GM12892 (cell line): Measurements from ENCODE around the gene ERFL.

Experiments
- DNase-seq: peaks from one replicate; pipeline ENCODE4 v3.0.0; 2011; ENCODE audit not compliant: insufficient read length
- FAIRE-seq: peaks from 2 replicates; lab custom pipeline; 2011; peaks lifted over from hg19 to GRCh38; lab: Jason Lieb, UNC
- POLR2A ChIP-seq: IDR thresholded peaks from 2 replicates; pipeline ENCODE4 v1.6.1; 2011; ENCODE audit warnings: low read depth, low read length, control low read depth
- POLR2AphosphoS5 ChIP-seq: IDR thresholded peaks from 2 replicates; pipeline ENCODE4 v1.6.1; 2011; ENCODE audit warnings: low read depth, low read length, control low read depth
- TAF1 ChIP-seq: IDR thresholded peaks from 2 replicates; pipeline ENCODE4 v1.6.1; 2011; ENCODE audit warnings: low read depth, mild to moderate bottlenecking, control low read depth, low read length, borderline replicate concordance

The ERFL gene

DNA sequence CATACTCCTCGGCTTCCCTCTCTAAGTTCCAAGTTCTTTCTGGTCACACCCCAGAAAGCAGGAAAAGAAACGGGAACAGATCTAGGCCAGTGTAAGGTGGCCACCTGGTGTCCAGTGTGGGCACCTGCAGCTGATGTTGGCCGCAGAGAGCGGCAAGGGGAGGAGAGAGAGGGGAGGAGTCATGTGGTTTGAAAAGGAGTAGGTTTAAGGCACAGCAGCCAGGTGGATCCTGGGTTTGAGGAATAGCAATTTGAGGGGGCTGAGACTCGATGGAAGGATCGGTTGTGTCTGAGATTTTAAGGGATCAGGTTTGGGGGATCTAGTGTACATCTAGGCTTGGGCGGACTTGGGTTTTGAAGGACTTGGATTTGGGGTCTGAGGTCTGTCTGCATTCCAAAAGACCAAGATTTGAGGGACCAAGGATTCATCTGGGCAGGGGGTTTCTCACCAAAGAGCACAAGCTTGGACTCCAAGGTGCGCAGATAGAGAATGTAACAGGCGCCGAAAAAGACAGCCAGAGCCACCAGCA is 29.7 kb upstream of the ERFL start:
- FAIRE-seq (peak; percentile 96), DNase-seq (peak; percentile 83)
- TF ChIP-seq POLR2A (no peak), TAF1 (no peak), POLR2AphosphoS5 (no peak)

- FAIRE-seq, result no peak
- TF ChIP-seq POLR2AphosphoS5 (no peak), TAF1 (no peak), POLR2A (no peak)
Measured at GRCh38 chr19:41957161-41957837, 29.1 kb upstream of the ERFL start.

GRCh38 chr19:41956621-41957020 is 28.4 kb upstream of the ERFL start:
- DNase-seq (no peak), FAIRE-seq (no peak)
- no peak for TF ChIP-seq TAF1
- TF ChIP-seq POLR2AphosphoS5, result no peak
- no peak for TF ChIP-seq POLR2A

More at GRCh38 chr19:41957161-41957837, 29.1 kb upstream of the ERFL start:
- no peak for DNase-seq

GRCh38 chr19:41955521-41955920 is 27.3 kb upstream of the ERFL start:
- DNase-seq (no peak), FAIRE-seq (no peak)
- TF ChIP-seq POLR2AphosphoS5, result no peak
- TF ChIP-seq POLR2A, result no peak
- no peak for TF ChIP-seq TAF1

DNA sequence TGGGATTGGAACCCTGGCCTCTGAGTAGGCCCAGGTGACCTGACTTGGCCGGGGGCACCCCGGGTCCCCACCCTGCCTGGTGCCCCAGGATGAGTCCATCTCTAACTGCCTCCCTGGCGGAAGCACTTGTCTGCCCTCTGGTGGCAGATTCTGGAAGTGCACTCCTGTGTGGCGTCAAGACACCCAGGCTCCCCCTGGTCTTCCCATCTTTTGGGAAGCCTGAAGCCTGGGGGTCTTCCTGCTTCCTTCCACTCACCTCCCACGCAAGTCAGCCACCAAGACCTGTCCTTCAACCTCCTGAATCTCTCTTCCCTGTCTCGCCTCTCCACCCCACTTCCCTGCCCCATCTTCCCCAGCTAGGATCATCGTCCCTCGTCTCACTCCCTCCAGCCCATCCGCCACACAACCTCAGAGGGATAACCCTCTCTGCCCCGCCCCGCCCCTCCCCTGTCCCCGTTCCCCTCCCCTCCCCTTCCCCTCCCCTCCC is 23.5 kb upstream of the ERFL start:
- DNase-seq (peak; percentile 90), FAIRE-seq (peak; percentile 95)
- no peak for TF ChIP-seq POLR2AphosphoS5
- TF ChIP-seq POLR2A, result no peak
- TF ChIP-seq TAF1, result no peak

- FAIRE-seq (no peak), DNase-seq (no peak)
- TF ChIP-seq TAF1 (no peak), POLR2AphosphoS5 (no peak), POLR2A (no peak)
Measured at GRCh38 chr19:41947091-41947490, 18.8 kb upstream of the ERFL start.

- DNase-seq, result peak; percentile 84
- FAIRE-seq, result peak; percentile 99
- TF ChIP-seq POLR2AphosphoS5 (peak; percentile 25; the same call in 1 of the 2 replicates), POLR2A (peak; percentile 59; the same call in 1 of the 2 replicates), TAF1 (no peak)
Measured at GRCh38 chr19:41945135-41945766, 17.0 kb upstream of the ERFL start.

GRCh38 chr19:41944336-41944735 is 16.1 kb upstream of the ERFL start:
- FAIRE-seq (peak; percentile 84), DNase-seq (no peak)
- no peak for TF ChIP-seq POLR2AphosphoS5
- TF ChIP-seq POLR2A, result no peak
- no peak for TF ChIP-seq TAF1

DNA sequence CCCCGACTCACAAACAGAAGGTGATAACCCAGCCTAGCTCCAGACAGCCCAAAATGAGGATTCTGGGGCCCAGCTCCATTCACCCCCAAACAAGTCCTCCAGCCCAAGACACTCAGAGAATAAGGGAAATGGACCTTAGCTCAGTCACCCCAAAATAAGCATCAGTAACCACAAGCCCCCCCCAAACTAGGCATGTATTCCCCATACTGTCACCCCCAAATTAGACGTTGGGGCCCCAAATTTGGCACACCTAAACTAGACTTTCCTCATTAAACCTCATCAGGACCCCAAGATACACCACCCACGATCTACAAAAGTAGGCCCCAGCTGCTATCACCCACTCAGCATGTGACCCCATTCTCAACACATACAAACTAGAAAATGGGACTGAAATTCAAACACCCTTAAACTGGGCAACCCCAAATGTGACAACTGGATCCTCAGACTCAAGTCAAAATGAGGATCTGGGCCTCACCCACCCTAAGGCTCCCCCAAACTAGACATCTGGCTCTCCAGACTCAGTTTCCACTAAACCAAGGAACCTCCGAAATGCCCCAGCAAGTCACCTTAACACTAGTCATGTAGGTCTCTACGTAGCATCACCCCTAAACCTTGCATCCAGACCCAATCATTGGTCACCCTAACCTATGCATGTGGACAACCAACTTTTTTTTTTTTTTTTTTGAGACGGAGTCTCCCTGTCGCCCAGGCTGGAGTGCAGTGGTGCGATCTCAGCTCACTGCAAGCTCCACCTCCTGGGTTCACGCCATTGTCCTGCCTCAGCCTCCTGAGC is 13.4 kb upstream of the ERFL start:
- no peak for TF ChIP-seq POLR2AphosphoS5
- TF ChIP-seq POLR2A, result no peak
- TF ChIP-seq TAF1, result no peak
- no peak for DNase-seq
- peak; percentile 76 for FAIRE-seq

DNA sequence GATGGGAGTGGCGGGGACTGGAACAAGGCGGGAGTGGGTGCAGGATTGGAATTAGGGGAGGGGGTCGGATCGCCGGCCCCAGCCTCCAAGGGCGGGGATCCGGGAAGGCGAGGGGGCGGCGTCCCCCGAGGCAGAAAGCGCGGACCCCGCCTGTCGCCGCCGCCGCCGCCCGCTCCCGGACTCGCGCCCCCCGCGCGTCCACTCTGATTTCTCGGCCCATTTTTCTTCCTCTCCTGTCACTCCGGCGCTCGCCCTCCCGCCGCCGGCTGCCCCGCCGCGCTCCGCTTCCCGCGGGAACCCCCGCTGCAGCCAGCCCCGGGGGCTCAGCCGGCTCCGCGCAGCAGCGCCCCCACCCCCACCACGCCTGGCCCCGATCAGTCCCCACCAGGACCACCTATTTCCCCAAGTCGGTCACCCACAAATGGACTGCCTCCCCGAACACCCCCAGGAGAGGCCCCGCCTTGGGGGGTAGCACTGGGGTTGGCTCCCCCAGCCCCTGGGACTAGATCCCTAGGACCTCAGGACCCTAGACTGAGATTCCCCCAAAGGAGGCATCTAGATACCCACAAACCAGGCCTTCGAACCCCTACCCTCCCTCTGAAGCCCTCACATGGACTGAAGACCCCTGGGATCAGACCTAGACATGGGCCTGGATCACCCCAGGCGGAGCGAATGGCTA is 12.6 kb upstream of the ERFL start:
- no peak for FAIRE-seq
- TF ChIP-seq POLR2A (peak; percentile 40; the same call in 1 of the 2 replicates), POLR2AphosphoS5 (0 out of 2 replicates have a peak, but pooled peaks have one; percentile 22), TAF1 (no peak)
- DNase-seq, result no peak
